ENCODE measurements around the gene DNAJA4. TPM values are rescaled to one million over a fixed set of nuclear protein-coding genes. Genes with fewer than 3 reads are reported as not detected.

Gene DNAJA4
- polyA plus RNA-seq, 1 experiment = 2.8 TPM

- no peak overlapping the region for H3K4me3 ChIP-seq (ENCODE audit: low read depth, low read length)
- POLR2A ChIA-PET = no interaction called here
- no peak for DNase-seq (ENCODE audit: low read depth)
- H3K27me3 ChIP-seq (ENCODE audit: control insufficient read depth, insufficient read depth, low read length) = peaks cover 9% of the 10 kb centered on the region
- no peaks in the 10 kb centered on the region for H3K36me3 ChIP-seq (ENCODE audit: control insufficient read depth, insufficient read depth, low read length)
- CTCF ChIA-PET = interaction anchor here (1.0 to 1.8 kb wide), 3 partner anchors 42 to 105 kb away, joined by 3 to 6 read pairs (median 5); no protein-coding TSS in a partner anchor
- TF ChIP-seq, protein P1, sequence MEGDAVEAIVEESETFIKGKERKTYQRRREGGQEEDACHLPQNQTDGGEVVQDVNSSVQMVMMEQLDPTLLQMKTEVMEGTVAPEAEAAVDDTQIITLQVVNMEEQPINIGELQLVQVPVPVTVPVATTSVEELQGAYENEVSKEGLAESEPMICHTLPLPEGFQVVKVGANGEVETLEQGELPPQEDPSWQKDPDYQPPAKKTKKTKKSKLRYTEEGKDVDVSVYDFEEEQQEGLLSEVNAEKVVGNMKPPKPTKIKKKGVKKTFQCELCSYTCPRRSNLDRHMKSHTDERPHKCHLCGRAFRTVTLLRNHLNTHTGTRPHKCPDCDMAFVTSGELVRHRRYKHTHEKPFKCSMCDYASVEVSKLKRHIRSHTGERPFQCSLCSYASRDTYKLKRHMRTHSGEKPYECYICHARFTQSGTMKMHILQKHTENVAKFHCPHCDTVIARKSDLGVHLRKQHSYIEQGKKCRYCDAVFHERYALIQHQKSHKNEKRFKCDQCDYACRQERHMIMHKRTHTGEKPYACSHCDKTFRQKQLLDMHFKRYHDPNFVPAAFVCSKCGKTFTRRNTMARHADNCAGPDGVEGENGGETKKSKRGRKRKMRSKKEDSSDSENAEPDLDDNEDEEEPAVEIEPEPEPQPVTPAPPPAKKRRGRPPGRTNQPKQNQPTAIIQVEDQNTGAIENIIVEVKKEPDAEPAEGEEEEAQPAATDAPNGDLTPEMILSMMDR (IDR thresholded peaks at IDR 0.05; ENCODE audit: insufficient read depth, low read depth, low read length) = no peak
These were observed 27.2 kb upstream of the DNAJA4 start for GRCh38 chr15:78237146-78237545.

DNA sequence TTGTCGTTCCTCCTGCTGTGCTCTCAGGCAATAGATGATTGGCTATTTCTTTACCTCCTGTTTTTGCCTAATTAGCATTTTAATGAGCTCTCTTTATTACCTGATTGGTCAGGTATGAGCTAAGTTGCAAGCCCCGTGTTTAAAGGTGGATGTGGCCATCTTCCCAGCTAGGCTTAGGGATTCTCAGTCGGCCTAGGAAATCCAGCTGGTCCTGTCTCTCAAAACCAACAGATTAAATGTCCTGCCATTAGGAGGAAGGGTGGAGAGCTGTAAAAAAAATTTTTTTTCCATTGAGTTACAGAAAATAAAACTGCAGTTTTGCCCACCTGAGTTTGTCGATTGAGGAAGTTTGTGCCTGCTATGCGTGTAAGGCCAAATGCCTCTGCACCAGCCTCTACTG, 24.6 kb upstream of the DNAJA4 start:
- H3K36me3 ChIP-seq (ENCODE audit: control insufficient read depth, insufficient read depth, low read length) = no peaks in the 10 kb centered on the region
- peaks cover 5% of the 10 kb centered on the region for H3K27me3 ChIP-seq (ENCODE audit: control insufficient read depth, insufficient read depth, low read length)
- no peak overlapping the region for H3K4me3 ChIP-seq (ENCODE audit: low read depth, low read length)
- CTCF ChIA-PET = interaction anchor here (0.9 to 10.3 kb wide), 27 partner anchors 8 to 470 kb away, joined by 3 to 177 read pairs (median 6); partner anchors contain the start of gene CIB2
- POLR2A ChIA-PET = no interaction called here
- no peak for DNase-seq (ENCODE audit: low read depth)
- TF ChIP-seq, protein P1 (IDR thresholded peaks at IDR 0.05; ENCODE audit: insufficient read depth, low read depth, low read length) = no peak

- ChIA-PET CTCF (interaction anchor here (0.6 to 10.3 kb wide), 52 partner anchors 9 to 468 kb away, joined by 3 to 177 read pairs (median 5); partner anchors contain the start of genes CIB2 and SH2D7), POLR2A (no interaction called here)
- Histone ChIP-seq H3K36me3 (ENCODE audit: control insufficient read depth, insufficient read depth, low read length) (no peaks in the 10 kb centered on the region), H3K27me3 (ENCODE audit: control insufficient read depth, insufficient read depth, low read length) (peaks cover 3% of the 10 kb centered on the region), H3K4me3 (ENCODE audit: low read depth, low read length) (no peak overlapping the region)
- DNase-seq (ENCODE audit: low read depth) = no peak
- TF ChIP-seq, protein P1 (IDR thresholded peaks at IDR 0.05; ENCODE audit: insufficient read depth, low read depth, low read length) = peak; percentile 93
These were observed 23.3 kb upstream of the DNAJA4 start for GRCh38 chr15:78241017-78241416.

- Histone ChIP-seq H3K36me3 (ENCODE audit: control insufficient read depth, insufficient read depth, low read length) (no peaks in the 10 kb centered on the region), H3K27me3 (ENCODE audit: control insufficient read depth, insufficient read depth, low read length) (peaks cover under 1% of the 10 kb centered on the region), H3K4me3 (ENCODE audit: low read depth, low read length) (no peak overlapping the region)
- no peak for DNase-seq (ENCODE audit: low read depth)
- TF ChIP-seq, protein P1 (IDR thresholded peaks at IDR 0.05; ENCODE audit: insufficient read depth, low read depth, low read length) = peak; percentile 55
- CTCF ChIA-PET = interaction anchor here (0.6 to 10.3 kb wide), 22 partner anchors 10 to 467 kb away, joined by 3 to 177 read pairs (median 8); partner anchors contain the start of gene CIB2
- POLR2A ChIA-PET = no interaction called here
These were observed 22.2 kb upstream of the DNAJA4 start for GRCh38 chr15:78242128-78242527.

- POLR2A ChIA-PET = no interaction called here
- CTCF ChIA-PET = interaction anchor here (0.7 to 10.3 kb wide), 9 partner anchors 11 to 335 kb away, joined by 3 to 177 read pairs (median 15); partner anchors contain the start of gene CIB2
These were observed 21.3 kb upstream of the DNAJA4 start for GRCh38 chr15:78243058-78243457.

More at GRCh38 chr15:78243058-78243457, 21.3 kb upstream of the DNAJA4 start:
- no peak for DNase-seq (ENCODE audit: low read depth)
- H3K4me3 ChIP-seq (ENCODE audit: low read depth, low read length) = no peak overlapping the region
- no peaks in the 10 kb centered on the region for H3K36me3 ChIP-seq (ENCODE audit: control insufficient read depth, insufficient read depth, low read length)
- TF ChIP-seq, protein P1 (IDR thresholded peaks at IDR 0.05; ENCODE audit: insufficient read depth, low read depth, low read length) = no peak
- peaks cover 3% of the 10 kb centered on the region for H3K27me3 ChIP-seq (ENCODE audit: control insufficient read depth, insufficient read depth, low read length)
